Measurements from ENCODE around the gene OTULIN.

Gene OTULIN

GRCh38 chr5:14721990-14722656 is 57.6 kb downstream of the OTULIN start:
- no peak for DNase-seq (ENCODE audit: low read depth)
- TF ChIP-seq CTCF (IDR thresholded peaks at IDR 0.05; ENCODE audit: insufficient read depth, low read depth, low read length, missing control alignments), result no peak

GRCh38 chr5:14722923-14723322 is 58.4 kb downstream of the OTULIN start:
- TF ChIP-seq CTCF (IDR thresholded peaks at IDR 0.05; ENCODE audit: insufficient read depth, low read depth, low read length, missing control alignments), result no peak
- H3K4me3 ChIP-seq (ENCODE audit: low read depth, low read length), result no peak overlapping the region
- DNase-seq (ENCODE audit: low read depth), result no peak

More at GRCh38 chr5:14721990-14722656, 57.6 kb downstream of the OTULIN start:
- no peak overlapping the region for H3K4me3 ChIP-seq (ENCODE audit: low read depth, low read length)

- peak; percentile 31 for DNase-seq (ENCODE audit: low read depth)
- TF ChIP-seq CTCF (IDR thresholded peaks at IDR 0.05; ENCODE audit: insufficient read depth, low read depth, low read length, missing control alignments), result no peak
- H3K4me3 ChIP-seq (ENCODE audit: low read depth, low read length), result no peak overlapping the region
These were observed 59.2 kb downstream of the OTULIN start for GRCh38 chr5:14723701-14724132.

- no peak overlapping the region for H3K4me3 ChIP-seq (ENCODE audit: low read depth, low read length)
- TF ChIP-seq CTCF (IDR thresholded peaks at IDR 0.05; ENCODE audit: insufficient read depth, low read depth, low read length, missing control alignments), result no peak
- DNase-seq (ENCODE audit: low read depth), result no peak
These were observed 60.1 kb downstream of the OTULIN start for GRCh38 chr5:14724633-14725032.

GRCh38 chr5:14726066-14726838 is 61.7 kb downstream of the OTULIN start:
- no peak for DNase-seq (ENCODE audit: low read depth)

GRCh38 chr5:14727428-14727865 is 62.9 kb downstream of the OTULIN start:
- TF ChIP-seq CTCF (IDR thresholded peaks at IDR 0.05; ENCODE audit: insufficient read depth, low read depth, low read length, missing control alignments), result peak; percentile 82
- DNase-seq (ENCODE audit: low read depth), result peak; percentile 78
- H3K4me3 ChIP-seq (ENCODE audit: low read depth, low read length), result no peak overlapping the region

More at GRCh38 chr5:14726066-14726838, 61.7 kb downstream of the OTULIN start:
- no peak for TF ChIP-seq CTCF (IDR thresholded peaks at IDR 0.05; ENCODE audit: insufficient read depth, low read depth, low read length, missing control alignments)
- no peak overlapping the region for H3K4me3 ChIP-seq (ENCODE audit: low read depth, low read length)
